AG08395 (cell line): ENCODE results near the gene ZNF180.
"Not testable (repeated sequence)": the region's sequence is repeated elsewhere in the genome, so short reads cannot be mapped to it uniquely, and the experiment has no call there.

Experiments used
- DNase-seq: peaks from one replicate; pipeline ENCODE4 v3.0.0; 2012; ENCODE audit warnings: mixed read lengths, low spot score

Gene ZNF180

DNA sequence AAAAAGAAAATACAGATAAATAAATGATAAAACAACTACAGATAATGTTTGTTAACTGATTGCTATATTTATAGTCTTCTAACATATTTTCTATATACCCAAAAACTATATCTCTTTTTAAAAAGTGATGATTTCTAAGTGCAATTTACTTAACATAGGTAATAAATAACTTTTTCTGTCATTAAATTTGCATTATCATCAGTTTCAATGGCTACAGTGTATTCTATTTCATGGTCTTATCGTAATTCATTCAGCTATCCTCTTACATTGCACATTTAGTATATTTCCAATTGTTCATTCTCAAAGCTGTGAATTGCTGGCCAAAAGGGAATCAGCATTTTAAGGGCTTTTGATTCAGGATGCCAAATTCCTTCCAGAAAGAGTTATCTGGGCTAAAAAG is 3.6 kb downstream of the ZNF180 start:
- no peak for DNase-seq

DNA sequence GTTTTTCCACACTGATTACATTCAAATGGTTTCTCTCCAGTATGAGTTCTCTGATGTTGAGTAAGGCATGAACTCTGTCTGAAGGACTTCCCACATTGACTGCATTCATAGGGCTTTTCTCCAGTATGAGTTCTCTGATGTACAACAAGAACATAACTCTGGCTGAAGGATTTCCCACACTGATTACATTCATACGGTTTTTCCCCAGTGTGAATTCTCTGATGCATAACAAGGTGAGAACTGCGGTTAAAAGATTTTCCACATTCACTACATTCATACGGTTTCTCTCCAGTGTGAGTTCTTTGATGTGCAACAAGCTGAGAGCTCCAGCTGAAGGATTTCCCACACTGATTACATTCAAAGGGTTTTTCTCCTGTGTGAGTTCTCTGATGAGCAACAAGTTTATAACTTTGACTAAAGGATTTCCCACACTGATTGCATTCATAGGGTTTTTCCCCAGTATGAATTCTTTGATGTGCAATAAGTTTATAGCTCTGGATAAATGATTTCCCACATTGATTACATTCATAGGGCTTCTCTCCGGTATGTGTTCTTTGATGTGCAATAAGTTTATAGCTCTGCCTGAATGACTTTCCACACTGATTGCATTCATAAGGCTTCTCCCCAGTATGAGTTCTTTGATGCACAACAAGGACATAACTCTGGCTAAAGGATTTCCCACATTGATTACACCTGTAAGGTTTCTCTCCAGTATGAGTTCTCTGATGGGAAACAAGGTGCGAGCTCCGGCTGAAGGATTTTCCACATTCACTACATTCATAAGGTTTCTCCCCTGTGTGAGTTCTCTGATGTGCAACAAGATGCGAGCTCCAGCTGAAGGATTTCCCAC is 23.5 kb downstream of the ZNF180 start:
- no peak for DNase-seq

DNA sequence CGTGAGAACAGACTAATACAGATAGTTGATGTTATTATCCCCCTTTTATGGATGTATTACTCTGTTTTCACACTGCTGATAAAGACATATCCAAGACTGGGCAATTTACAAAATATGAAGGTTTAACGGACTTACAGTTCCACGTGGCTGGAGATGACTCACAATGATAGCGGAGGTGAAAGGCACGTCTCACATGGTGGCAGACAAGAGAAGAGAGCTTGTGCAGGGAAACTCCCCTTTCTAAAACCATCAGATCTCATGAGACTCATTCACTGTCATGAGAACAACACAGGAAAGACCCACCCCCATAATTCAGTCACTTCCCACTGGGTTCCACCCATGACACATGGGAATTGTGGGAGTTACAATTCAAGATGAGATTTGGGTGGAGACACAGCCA is 31.6 kb downstream of the ZNF180 start:
- not testable (repeated sequence) for DNase-seq

DNA sequence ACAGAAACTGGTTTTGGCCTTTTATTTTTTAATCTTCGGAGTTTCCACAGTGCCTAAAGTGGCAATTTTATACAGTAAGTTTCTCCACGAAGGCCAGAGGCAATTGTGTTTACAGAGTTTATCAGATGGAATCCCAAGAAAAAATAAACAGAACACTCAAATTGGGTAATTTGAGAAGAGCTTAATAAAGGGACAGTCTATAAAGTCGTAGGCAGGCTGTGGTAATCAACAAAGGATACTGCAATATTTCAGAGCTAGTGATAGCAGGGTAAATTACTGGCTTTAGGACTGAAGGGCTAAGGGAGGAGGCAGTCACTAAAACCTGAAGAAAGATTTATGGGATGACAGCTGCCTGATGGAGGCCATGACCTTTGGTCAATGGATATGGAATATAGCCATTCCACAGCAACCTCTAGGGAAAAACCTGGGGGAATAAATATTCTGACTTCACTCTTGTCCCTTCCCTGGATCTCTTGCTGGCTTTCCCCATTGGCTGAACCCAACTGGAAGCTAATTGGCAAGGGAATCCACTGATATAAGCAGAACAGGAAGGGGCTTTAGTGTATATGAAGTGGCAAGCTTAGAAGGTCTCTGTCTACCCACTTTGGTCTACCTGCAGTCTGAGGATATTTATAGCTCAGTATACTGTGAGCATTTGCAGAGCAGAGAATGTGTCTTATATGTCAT is 37.6 kb downstream of the ZNF180 start:
- DNase-seq, result not testable (repeated sequence)

DNA sequence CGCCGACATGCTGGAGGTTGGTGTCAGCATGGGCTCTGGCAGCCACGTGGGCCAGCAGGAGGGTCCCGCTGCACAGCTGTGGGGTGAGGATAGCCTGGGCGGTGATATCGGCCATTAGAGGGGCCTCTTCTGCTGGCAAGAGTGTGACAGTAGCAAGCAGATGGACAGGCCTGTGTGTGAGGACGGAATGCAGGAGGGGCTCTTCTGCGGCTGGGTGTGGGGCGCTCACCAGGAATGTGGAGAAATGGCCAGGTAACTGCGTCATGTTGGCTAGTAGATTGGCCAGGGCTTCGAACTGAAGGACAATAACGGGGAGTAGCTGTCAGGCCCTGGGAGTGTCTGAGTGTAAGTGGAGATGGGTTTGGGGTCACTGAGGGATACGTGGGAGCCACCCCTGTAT is 44.3 kb downstream of the ZNF180 start:
- DNase-seq, result not testable (repeated sequence)

DNA sequence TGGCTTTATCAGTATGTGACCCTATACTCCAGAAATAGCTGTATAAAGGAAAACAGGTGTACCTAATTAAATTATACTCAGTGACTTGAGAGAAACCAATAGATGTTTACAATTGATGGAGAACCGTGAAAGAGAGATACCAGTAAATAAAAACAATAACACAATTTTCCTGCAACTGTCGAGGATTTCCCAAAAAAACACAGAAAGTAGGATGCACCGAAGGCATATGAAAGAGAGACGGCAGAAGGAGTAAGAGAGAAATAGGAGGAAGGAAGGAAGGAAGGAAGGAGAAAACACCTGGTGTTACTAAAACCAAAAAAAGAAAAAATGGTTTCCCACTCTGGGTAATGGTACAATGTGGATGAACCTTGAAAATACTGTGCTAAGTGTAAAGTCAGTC is 45.2 kb downstream of the ZNF180 start:
- DNase-seq, result no peak

DNA sequence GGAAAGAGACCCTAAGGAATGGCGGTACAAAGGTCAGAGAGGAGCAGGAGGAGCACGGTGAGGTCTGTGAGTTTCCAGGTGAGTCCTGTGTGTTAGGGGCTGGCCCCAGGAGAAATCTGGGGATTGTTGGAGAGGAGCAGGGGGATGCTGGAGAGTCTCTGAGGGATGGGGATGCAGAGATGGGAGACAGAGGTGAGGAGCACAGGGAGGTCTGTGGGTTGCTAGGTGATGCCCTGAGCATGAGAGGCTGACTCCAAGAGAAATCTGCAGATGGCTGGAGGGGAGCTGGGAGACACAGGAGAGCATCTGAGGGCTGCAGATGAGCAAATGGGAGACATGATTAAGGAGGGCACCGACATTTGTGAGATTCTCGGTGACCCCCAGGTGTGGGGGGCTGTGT is 48.0 kb downstream of the ZNF180 start:
- no peak for DNase-seq

DNA sequence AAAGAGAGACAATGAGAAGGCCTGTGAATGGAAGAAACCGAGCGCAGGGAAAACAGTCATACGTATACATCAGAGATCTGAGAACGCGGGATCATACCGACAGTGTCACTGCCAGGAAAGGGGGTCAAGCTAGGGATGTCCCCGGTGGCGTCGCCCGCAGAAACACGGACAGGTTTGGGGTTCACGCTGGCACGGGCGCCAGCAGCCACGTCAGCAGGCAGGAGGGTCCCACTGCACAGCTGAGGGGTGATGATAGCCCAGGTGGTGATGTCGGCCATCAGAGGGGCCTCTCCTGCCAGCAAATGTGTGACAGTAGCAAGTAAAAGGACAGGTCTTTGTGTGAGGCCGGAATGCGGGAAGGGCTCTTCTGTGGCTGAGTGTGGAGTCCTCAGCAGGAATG is 48.6 kb downstream of the ZNF180 start:
- DNase-seq, result no peak

DNA sequence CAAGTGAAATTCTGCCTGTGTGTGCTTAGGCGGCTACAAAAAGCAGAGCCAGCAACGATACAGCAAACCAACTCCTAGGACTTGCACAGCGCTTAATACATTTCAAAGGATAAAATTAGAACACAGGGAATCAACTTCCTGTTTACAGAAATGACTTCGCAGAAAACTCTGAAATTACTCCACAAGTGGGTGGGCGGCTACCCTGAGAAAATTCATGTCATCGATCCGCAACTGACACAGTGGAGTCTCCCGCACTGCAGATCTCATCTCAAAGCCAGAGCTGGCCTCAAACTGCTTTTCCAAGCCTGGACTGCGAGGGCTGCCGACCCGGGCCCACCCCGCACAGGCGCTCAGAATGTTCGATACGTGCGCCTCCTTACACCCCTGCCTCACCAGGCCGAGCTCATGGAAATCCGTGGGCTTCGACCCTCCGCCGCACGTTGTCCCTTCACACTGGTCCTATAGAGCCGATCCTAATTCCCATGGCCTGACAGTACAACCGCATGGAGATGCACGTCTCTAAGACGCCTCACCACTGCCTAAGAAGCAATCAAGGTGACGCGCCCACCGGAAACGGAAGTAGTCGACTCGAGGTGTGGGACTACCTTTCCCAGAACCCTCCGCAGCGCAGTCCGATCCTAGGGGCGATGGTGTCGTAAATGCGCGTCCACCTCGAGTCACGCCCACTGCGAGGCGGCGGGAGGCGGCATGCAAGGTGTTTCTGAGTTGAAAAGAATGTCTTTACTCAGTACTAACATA is 52.2 kb downstream of the ZNF180 start, which contains the start of gene ZNF229:
Gene ZNF229, minus strand, starts transcription at position 557 of the 759 bp plus-strand sequence. CDS start 5,625 bp downstream, outside the sequence.
- DNase-seq, result peak; percentile 95

DNA sequence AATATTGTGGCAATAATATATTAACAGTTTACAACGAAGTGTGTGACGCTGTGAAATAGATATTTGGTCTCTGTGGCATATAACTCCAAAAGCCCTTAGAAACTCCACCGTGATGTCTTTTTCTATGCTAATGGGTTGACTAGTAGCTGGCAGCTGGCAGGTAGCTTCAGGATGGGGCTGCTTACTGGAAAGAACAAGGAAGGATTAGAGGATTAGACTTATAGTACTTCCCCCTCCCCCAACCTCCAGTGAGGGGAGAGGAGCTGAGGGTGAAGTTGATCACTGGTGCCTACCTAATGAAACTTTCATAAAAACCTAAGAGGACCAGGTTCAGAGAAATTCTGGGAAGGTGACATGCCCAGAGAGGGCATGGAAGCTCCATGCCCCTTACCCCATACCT is 61.9 kb downstream of the ZNF180 start:
- no peak for DNase-seq

DNA sequence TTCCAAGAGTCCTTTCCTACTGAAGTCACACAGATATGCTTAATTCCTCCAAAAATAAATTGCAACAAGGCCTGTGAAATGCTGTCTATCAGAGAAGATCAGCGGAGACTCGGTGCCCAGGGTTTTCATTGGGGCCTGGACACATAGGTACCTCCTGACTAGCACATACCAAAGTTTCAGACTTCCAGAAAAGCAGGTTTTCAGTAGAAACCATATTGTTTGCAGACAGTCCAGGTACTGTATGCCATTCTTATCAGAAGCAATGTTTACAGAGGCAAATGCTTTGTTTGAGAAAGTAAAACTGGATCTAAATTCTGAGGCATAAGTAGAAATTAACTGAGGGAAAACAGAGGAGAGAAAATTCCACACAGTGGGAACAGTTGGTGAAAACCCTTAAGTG is 64.9 kb downstream of the ZNF180 start:
- DNase-seq, result no peak

DNA sequence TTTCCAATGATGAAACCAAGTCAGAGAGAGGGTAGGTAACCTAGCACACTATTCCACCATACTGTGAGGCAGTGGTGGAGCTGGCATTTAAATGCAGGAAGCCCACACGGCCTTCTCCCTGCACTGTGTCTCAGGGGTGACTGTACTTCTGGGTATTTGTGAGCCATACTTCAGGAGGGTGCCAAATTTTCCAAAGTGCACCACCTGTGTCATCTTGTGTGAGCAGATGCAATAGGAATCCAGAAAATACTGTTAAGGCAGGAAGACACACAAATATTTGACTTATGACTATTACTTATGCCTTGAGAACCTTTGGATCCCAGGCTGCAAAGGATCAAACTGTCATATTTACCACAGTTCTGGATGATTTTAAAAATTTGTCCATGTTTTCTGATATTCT is 69.4 kb downstream of the ZNF180 start:
- no peak for DNase-seq
